Adrenal gland (tissue), 12 donors: Measurements from ENCODE around the gene RNF126. TPM values are rescaled to one million over a fixed set of nuclear protein-coding genes. Genes with fewer than 3 reads are reported as not detected.
A peak's percentile ranks its signal among the peaks of the same experiment; 100 is the strongest.
"Not testable (repeated sequence)": the region's sequence is repeated elsewhere in the genome, so short reads cannot be mapped to it uniquely, and the experiment has no call there.

Source experiments
- DNase-seq, 7 donors: peaks; one replicate each; pipeline ENCODE4 v3.0.0-alpha.2; 2019 to 2020
- H3K27ac ChIP-seq, 5 donors: fragments of 200-600 bp; sonication (generic) in 4 of 5; 1 replicate in 3 of 5; 2 replicates in 2 of 5; pipeline versions ENCODE4 v1.5.1 to v1.8.0; 2016 to 2020; ENCODE audit warnings: mild to moderate bottlenecking in 1 of 5
- H3K27me3 ChIP-seq: fragments of 200-600 bp; 2 replicates; pipeline ENCODE4 v1.8.0; 2021
- H3K36me3 ChIP-seq, 2 donors: fragments of 200-600 bp; replicated peaks in 1 of 2; 1 replicate in 1 of 2; 2 replicates in 1 of 2; pipeline versions ENCODE4 v1.5.1 to v1.8.0; 2018 to 2022
- H3K4me1 ChIP-seq, 2 donors: fragments of 200-600 bp; replicated peaks in 1 of 2; 1 replicate in 1 of 2; 2 replicates in 1 of 2; pipeline versions ENCODE4 v1.5.1 to v1.8.0; 2018 to 2021
- H3K4me3 ChIP-seq, 4 donors: fragments of 200-600 bp; sonication (generic) in 3 of 4; one replicate each; pipeline ENCODE4 v1.5.1; 2016 to 2018
- H3K9me3 ChIP-seq, 3 donors: fragments of 200-600 bp; sonication (generic) in 1 of 3; replicated peaks in 1 of 3; 1 replicate in 2 of 3; 2 replicates in 1 of 3; pipeline versions ENCODE4 v1.5.1 to v1.8.0; 2016 to 2021
- POLR2A ChIP-seq, 2 donors: fragments of 450-650 bp; IDR thresholded peaks; one replicate each; pipeline ENCODE4 v1.6.1; 2017; ENCODE audit warnings: antibody characterized with exemption in 2 of 2, mild to moderate bottlenecking in 2 of 2, moderate library complexity in 1 of 2
- WGBS, 4 donors: extraction: QIAGEN DNeasy Blood & Tissue Kit in 2 of 4; methylation state at CpG; one replicate each; pipeline versions ENCODE4 v1.1.5 to v1.1.7; 2013 to 2017; 5-methylcytosine and 5-hydroxymethylcytosine counted together
- intact Hi-C, 2 donors: fragments of 100-400 bp; cut with DNase I; formaldehyde crosslinking; loops; one replicate each; pipeline versions ENCODE4 v1.14.1 to v1.15.0; 2022 to 2023
- polyA plus RNA-seq, 3 donors: library from polyadenylated mRNA; stranded (reverse); fragments of 200-250 nt in 2 of 3; fragments of 350-450 nt in 1 of 3; fragmentation: Illumina TruSeq in 1 of 3; extraction: RNeasy Lipid Tissue Mini Kit (QIAGEN cat#74804) in 1 of 3; gene quantifications; one replicate each; pipeline ENCODE4 v1.2.3, GENCODE V29; 2013 to 2014
- total RNA-seq, 9 donors: library from RNA; depleted of rRNA in 4 of 9; stranded (reverse); fragments of >200 nt in 4 of 9; fragments of 120-200 nt in 1 of 9; fragmentation: NEBNext Ultra II Directional in 1 of 9; extraction: Animal tissue kit (Norgen Biotek cat#: 25700) in 1 of 9; gene quantifications; one replicate each; pipeline versions ENCODE4 v1.1.0 to v1.2.4, GENCODE V29; 2013 to 2023
- TF ChIP-seq, protein P1 (sequence below), 6 experiments: fragments of 450-650 bp in 4 of 6; fragments of 200-600 bp in 2 of 6; sonication (generic) in 1 of 6; IDR thresholded peaks; 1 replicate in 5 of 6; 2 replicates in 1 of 6; pipeline versions ENCODE4 v1.5.1 to v1.8.0; 2016 to 2021; ENCODE audit warnings: antibody characterized with exemption in 6 of 6, mild to moderate bottlenecking in 2 of 6, moderate library complexity in 1 of 6
- donor health status: healthy with polysubstance abuse.
- donor health status: Bipolar disorder and iron deficiency.
- donor health status: DM: yes; HTN: yes; CAD: no.
- donor health status: DM: no; HTN: no; CAD: no.
- donor health status: DM: no; HTN: no; CAD: no.
- donor health status: DM: yes; HTN: yes; CAD: no.

The RNF126 gene
- total and polyA plus RNA-seq, 12 donors, result 9.3 to 76.4 (median 43.1) TPM

DNA sequence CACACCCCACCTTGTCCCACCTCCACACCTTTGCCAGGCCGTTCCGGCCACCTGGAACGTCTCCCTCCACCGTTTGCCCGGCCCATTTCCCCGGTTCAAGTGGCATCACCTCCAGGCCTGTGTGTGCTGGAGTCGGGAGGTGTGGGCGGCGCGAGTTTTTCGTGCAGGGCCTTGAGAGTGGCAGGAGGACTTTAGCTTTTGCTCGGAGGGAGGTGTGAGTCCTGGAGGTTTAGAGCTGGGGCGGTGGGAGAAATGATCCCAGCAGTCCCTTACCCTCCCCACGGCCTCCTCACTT, 41.4 kb upstream of the RNF126 start:
- WGBS, 4 donors, result 19 to 33% (median 21%) methylated on average over 2 to 14 of the region's 14 CpGs
- peak overlapping the region in 1 of 5 donors; percentile 40 for H3K27ac ChIP-seq
- peak overlapping the region in 1 of 4 donors; percentile 50 for H3K4me3 ChIP-seq
- H3K9me3 ChIP-seq, result no peaks in the 10 kb centered on the region
- H3K27me3 ChIP-seq, result no peaks in the 10 kb centered on the region
- H3K36me3 ChIP-seq, result no peaks in the 10 kb centered on the region
- TF ChIP-seq POLR2A (IDR thresholded peaks at IDR 0.05), result no peak
- TF ChIP-seq, protein P1, sequence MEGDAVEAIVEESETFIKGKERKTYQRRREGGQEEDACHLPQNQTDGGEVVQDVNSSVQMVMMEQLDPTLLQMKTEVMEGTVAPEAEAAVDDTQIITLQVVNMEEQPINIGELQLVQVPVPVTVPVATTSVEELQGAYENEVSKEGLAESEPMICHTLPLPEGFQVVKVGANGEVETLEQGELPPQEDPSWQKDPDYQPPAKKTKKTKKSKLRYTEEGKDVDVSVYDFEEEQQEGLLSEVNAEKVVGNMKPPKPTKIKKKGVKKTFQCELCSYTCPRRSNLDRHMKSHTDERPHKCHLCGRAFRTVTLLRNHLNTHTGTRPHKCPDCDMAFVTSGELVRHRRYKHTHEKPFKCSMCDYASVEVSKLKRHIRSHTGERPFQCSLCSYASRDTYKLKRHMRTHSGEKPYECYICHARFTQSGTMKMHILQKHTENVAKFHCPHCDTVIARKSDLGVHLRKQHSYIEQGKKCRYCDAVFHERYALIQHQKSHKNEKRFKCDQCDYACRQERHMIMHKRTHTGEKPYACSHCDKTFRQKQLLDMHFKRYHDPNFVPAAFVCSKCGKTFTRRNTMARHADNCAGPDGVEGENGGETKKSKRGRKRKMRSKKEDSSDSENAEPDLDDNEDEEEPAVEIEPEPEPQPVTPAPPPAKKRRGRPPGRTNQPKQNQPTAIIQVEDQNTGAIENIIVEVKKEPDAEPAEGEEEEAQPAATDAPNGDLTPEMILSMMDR (IDR thresholded peaks at IDR 0.05), result no peak
- H3K4me1 ChIP-seq, result peaks cover 4 to 7% of the 10 kb centered on the region in 2 donors
- intact Hi-C loops, result no loop called here
- DNase-seq, result no peak

DNA sequence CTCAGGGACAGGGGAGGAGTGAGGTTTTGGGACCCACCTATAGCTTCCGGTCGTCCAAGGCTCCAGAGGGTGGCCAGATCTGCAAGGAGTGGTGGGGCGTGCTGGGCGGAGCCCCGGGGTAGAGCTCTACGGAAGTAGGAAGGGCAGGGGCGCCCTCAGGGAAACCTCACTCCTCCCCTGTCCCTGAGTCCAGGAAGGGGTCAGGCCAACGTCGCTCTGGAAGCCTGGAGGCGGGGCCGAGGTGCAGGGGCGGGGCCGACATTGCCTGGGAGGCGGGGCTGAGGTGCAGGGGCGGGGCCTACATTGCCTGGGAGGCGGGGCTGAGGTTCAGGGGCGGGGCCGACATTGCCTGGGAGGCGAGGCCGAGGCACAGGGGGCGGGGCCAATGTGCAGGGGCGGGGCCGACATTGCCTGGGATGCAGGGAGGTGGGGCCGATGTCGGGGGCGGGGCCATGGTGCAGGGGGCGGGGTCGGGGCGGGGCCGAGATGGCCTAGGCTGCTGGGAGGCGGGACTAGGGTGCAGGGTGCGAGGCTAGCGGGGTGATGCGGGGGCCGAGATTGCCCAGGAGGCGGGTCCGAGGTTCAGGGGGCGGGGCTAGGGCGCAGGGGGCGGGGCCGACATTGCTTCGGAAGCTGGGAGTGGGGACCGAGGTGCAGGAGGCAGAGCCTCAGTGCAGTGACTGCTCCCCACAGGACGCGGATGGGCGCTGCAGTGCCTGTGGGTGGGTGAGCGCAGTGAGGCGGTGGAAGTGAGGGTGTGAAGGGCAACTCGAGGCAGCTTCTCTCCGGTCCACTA, 40.8 kb upstream of the RNF126 start:
- no peaks in the 10 kb centered on the region for H3K9me3 ChIP-seq
- TF ChIP-seq POLR2A (IDR thresholded peaks at IDR 0.05), result peak; percentile 19 to 71
- TF ChIP-seq, protein P1 (IDR thresholded peaks at IDR 0.05), result peak in 1 of 6 experiments; percentile 18
- 3 to 11% (median 6%) methylated on average over 13 to 50 of the region's 50 CpGs for WGBS, 4 donors
- H3K36me3 ChIP-seq, result no peaks in the 10 kb centered on the region
- intact Hi-C loops, result no loop called here
- DNase-seq, result peak; percentile 87 to 97 (median 91)
- H3K4me3 ChIP-seq, result peak overlapping the region in 2 of 4 donors; percentile 2 to 50
- H3K4me1 ChIP-seq, result peaks cover 4 to 7% of the 10 kb centered on the region in 2 donors
- no peaks in the 10 kb centered on the region for H3K27me3 ChIP-seq
- H3K27ac ChIP-seq, result peak overlapping the region in 2 of 5 donors; percentile 37 to 75

DNA sequence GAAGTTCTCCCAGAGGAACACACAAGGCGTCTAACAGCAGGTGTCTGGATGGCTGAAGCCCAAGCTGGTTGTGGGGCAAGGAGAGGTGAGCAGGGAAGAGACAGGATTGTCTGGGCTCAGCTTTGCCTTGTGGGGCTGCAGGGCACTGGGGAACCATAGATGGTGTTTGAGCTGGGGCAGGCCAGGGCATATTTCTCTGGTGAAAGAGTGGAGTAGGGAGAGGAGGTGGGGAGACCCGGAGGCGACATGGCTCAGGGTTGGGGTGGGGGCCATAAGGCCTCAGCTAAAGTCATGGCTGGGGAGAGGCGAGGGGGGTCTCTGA, 40.3 kb upstream of the RNF126 start:
- Histone ChIP-seq H3K36me3 (no peaks in the 10 kb centered on the region), H3K9me3 (no peaks in the 10 kb centered on the region), H3K4me1 (peaks cover 3 to 7% of the 10 kb centered on the region in 2 donors), H3K27ac (peak overlapping the region in 2 of 5 donors; percentile 37 to 75), H3K4me3 (peak overlapping the region in 2 of 4 donors; percentile 2 to 50), H3K27me3 (no peaks in the 10 kb centered on the region)
- 25 to 29% (median 29%) methylated on average over 3 to 4 of the region's 4 CpGs for WGBS, 4 donors
- DNase-seq, result no peak
- TF ChIP-seq, protein P1 (IDR thresholded peaks at IDR 0.05), result no peak
- TF ChIP-seq POLR2A (IDR thresholded peaks at IDR 0.05), result no peak
- intact Hi-C loops, result no loop called here

DNA sequence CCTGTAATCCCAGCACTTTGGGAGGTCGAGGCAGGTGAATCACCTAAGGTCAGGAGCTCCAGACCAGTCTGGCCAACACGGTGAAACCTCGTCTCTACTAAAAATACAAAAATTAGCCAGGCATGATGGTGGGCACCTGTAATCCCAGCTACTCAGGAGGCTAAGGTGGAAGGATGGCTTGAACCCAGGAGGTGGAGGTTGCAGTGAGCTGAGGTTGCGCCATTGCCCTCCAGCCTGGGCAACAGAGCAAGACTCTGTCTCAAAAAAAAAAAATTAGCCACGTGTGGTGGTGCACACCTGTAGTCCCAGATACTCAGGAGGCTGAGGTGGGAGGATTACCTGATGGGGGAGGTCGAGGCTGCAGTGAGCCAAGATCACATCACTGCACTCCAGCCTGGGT, 39.8 kb upstream of the RNF126 start:
- H3K27me3 ChIP-seq, intact Hi-C loops, H3K9me3 ChIP-seq, H3K36me3 ChIP-seq, H3K27ac ChIP-seq, H3K4me1 ChIP-seq, DNase-seq: not testable (repeated sequence)
- WGBS, 4 donors, result 59 to 79% (median 67%) methylated on average over 5 to 6 of the region's 6 CpGs
- peak overlapping the region in 1 of 4 donors; percentile 50 for H3K4me3 ChIP-seq

DNA sequence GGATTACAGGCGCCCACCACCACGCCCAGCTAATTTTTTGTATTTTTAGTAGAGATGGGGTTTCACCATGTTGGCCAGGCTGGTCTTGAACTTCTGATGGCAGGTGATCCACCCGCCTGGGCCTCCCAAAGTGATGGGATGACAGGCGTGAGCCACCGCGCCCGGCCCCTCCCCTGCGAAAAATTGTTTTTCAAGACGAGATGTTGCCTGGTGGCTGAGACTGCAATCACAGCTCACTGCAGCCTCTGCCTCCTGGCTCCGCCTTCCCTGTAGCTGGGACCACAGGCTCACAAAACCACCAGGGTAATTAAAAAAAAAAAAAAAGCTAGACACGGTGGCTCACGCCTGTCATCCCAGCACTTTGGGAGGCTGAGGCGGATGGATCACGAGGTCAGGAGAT, 36.9 kb upstream of the RNF126 start:
- TF ChIP-seq, protein P1 (IDR thresholded peaks at IDR 0.05), result peak in 1 of 6 experiments; percentile 2
- intact Hi-C loops, H3K27ac ChIP-seq, H3K4me1 ChIP-seq, DNase-seq, H3K9me3 ChIP-seq, H3K36me3 ChIP-seq, H3K4me3 ChIP-seq: not testable (repeated sequence)
- 66 to 83% (median 69%) methylated on average over 7 to 14 of the region's 14 CpGs for WGBS, 4 donors
- H3K27me3 ChIP-seq, result peaks cover 10% of the 10 kb centered on the region

DNA sequence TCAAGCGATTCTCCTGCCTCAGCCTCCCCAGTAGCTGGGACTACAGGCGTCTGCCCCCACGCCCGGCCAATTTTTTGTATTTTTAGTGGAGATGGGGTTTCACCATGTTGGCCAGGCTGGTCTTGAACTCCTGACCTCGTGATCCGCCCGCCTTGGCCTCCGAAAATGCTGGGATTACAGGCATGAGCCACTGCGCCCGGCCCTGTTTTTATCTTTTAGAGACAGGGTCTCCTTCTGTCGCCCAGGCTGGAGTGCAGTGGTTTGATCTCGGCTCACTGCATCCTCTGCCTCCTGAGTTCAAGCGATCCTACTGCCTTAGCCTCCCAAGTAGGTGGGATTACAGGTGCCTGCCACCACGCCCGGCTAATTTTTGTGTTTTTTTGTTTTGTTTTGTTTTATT, 35.5 kb upstream of the RNF126 start:
- intact Hi-C loops, H3K4me3 ChIP-seq, H3K4me1 ChIP-seq, H3K9me3 ChIP-seq, H3K27ac ChIP-seq, DNase-seq, H3K36me3 ChIP-seq: not testable (repeated sequence)
- H3K27me3 ChIP-seq, result peaks cover 15% of the 10 kb centered on the region
- 78 to 88% (median 80%) methylated on average over 15 of the region's 15 CpGs for WGBS, 4 donors
